Cardiac muscle cell (in vitro differentiated cells and primary cell): Measurements from ENCODE around the gene ARHGAP15. TPM values are rescaled to one million over a fixed set of nuclear protein-coding genes. Genes with fewer than 3 reads are reported as not detected.
A peak's percentile ranks its signal among the peaks of the same experiment; 100 is the strongest.

Experiments used
- DNase-seq, 2 donors: peaks; one replicate each; pipeline versions ENCODE4 v3.0.0 to v3.0.0-alpha.2; 2010 to 2017; ENCODE audit warnings: low read depth in 1 of 2, low spot score in 1 of 2
- H3K27ac ChIP-seq: fragments of 200-600 bp; sonication (generic); 2 replicates; pipeline ENCODE4 v1.5.1; 2016
- H3K27me3 ChIP-seq: fragments of 200-600 bp; sonication (generic); 2 replicates; pipeline ENCODE4 v1.6.0; 2016; ENCODE audit warnings: control low read depth
- H3K36me3 ChIP-seq: fragments of 200-600 bp; sonication (generic); 2 replicates; pipeline ENCODE4 v1.5.1; 2016; ENCODE audit warnings: control low read depth
- H3K4me1 ChIP-seq: fragments of 200-600 bp; sonication (generic); 2 replicates; pipeline ENCODE4 v1.8.1; 2017; ENCODE audit warnings: low read depth, mild to moderate bottlenecking, mixed run types
- H3K4me3 ChIP-seq: fragments of 200-600 bp; sonication (generic); 2 replicates; pipeline ENCODE4 v1.5.1; 2016; ENCODE audit warnings: mild to moderate bottlenecking
- H3K9me3 ChIP-seq: fragments of 200-600 bp; sonication (generic); 2 replicates; pipeline ENCODE4 v1.5.1; 2017; ENCODE audit warnings: low read depth, mild to moderate bottlenecking, control low read depth
- polyA plus RNA-seq: library from polyadenylated mRNA; unstranded; fragments of >200 nt; fragmentation: Nextera tagmentation; extraction: Ambion mirVana; gene quantifications from 2 replicates; pipeline ENCODE4 v1.2.1, GENCODE V29; 2016
- total RNA-seq: library from RNA; depleted of rRNA; stranded (reverse); fragments of >200 nt; gene quantifications from 2 replicates; pipeline ENCODE4 v1.2.3, GENCODE V29; 2016
- TF ChIP-seq, protein P1 (sequence below): IDR thresholded peaks from 2 replicates; pipeline ENCODE4 v1.5.1; 2012; ENCODE audit warnings: low read depth, mild to moderate bottlenecking, low read length

ARHGAP15 gene
- total and polyA plus RNA-seq, 2 experiments from 2014 or later, result not detected

DNA sequence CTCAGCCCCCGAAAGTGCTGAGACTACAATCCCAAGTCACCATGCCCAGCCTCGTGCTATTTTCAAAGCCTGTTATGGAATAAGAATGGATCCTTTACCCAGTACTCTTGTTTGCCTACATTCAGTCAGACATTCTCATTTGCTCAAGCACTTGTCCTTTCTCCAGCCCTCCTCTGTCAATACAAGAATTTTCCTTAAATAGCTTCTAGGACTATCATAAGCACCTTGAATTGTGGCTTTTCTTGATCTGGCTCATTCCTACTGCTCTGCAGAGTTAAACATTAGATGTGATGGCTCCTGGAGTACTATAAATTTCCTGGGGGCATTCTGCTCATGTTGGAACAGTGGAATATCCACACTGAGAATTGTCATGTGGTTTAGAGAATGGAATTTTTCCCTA lies 506.1 kb downstream of the ARHGAP15 start:
- Histone ChIP-seq H3K4me1 (peaks cover 15% of the 10 kb centered on the region), H3K9me3 (no peaks in the 10 kb centered on the region), H3K4me3 (no peak overlapping the region), H3K36me3 (no peaks in the 10 kb centered on the region), H3K27ac (no peak overlapping the region), H3K27me3 (no peaks in the 10 kb centered on the region)
- TF ChIP-seq, protein P1, sequence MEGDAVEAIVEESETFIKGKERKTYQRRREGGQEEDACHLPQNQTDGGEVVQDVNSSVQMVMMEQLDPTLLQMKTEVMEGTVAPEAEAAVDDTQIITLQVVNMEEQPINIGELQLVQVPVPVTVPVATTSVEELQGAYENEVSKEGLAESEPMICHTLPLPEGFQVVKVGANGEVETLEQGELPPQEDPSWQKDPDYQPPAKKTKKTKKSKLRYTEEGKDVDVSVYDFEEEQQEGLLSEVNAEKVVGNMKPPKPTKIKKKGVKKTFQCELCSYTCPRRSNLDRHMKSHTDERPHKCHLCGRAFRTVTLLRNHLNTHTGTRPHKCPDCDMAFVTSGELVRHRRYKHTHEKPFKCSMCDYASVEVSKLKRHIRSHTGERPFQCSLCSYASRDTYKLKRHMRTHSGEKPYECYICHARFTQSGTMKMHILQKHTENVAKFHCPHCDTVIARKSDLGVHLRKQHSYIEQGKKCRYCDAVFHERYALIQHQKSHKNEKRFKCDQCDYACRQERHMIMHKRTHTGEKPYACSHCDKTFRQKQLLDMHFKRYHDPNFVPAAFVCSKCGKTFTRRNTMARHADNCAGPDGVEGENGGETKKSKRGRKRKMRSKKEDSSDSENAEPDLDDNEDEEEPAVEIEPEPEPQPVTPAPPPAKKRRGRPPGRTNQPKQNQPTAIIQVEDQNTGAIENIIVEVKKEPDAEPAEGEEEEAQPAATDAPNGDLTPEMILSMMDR, result no peak
- peak in 1 of 2 donors; percentile 6 for DNase-seq

DNA sequence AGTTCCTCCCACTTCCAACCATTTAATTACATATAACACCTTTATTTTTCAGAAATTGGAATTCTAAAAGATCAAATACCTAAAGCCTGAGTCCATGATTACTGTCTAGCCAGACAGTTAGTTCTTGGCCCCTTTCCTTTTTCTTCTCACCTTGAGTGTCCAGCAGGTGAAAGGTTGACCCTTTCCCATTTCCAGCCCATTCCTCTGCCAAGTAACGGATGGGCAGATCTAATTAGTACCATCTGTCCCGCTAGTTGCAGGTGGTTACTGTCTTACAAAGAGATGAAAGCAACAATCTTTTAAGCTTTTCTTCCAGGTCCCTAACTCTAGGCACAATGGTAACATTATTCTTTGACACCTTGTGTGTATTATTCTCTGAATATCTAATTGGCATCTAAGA lies 506.7 kb downstream of the ARHGAP15 start:
- no peaks in the 10 kb centered on the region for H3K9me3 ChIP-seq
- no peaks in the 10 kb centered on the region for H3K36me3 ChIP-seq
- no peaks in the 10 kb centered on the region for H3K27me3 ChIP-seq
- peaks cover 15% of the 10 kb centered on the region for H3K4me1 ChIP-seq
- H3K4me3 ChIP-seq, result no peak overlapping the region
- no peak overlapping the region for H3K27ac ChIP-seq
- TF ChIP-seq, protein P1, result no peak
- DNase-seq, result no peak

DNA sequence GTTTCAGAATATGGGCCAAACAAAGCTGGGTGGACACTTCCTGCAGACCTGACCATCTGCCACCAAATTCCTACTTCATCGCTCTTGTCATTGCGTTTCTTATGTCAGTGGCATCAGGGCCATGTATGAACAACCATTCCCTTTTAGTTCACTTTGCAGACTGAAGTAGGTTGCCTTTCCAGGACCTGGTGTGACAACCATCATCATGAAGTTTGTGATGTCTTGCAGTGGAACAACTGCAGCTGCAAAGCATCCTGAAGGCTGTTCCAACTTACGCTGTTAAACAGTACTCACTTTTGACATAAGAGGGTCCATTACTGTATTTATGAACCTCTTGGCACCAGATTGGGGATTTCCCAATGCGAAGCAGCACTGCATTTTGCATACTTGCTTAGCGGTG lies 511.6 kb downstream of the ARHGAP15 start:
- H3K4me3 ChIP-seq, result no peak overlapping the region
- DNase-seq, result no peak
- no peaks in the 10 kb centered on the region for H3K4me1 ChIP-seq
- TF ChIP-seq, protein P1, result no peak
- no peak overlapping the region for H3K27ac ChIP-seq
- H3K9me3 ChIP-seq, result no peaks in the 10 kb centered on the region
- no peaks in the 10 kb centered on the region for H3K36me3 ChIP-seq
- H3K27me3 ChIP-seq, result no peaks in the 10 kb centered on the region

DNA sequence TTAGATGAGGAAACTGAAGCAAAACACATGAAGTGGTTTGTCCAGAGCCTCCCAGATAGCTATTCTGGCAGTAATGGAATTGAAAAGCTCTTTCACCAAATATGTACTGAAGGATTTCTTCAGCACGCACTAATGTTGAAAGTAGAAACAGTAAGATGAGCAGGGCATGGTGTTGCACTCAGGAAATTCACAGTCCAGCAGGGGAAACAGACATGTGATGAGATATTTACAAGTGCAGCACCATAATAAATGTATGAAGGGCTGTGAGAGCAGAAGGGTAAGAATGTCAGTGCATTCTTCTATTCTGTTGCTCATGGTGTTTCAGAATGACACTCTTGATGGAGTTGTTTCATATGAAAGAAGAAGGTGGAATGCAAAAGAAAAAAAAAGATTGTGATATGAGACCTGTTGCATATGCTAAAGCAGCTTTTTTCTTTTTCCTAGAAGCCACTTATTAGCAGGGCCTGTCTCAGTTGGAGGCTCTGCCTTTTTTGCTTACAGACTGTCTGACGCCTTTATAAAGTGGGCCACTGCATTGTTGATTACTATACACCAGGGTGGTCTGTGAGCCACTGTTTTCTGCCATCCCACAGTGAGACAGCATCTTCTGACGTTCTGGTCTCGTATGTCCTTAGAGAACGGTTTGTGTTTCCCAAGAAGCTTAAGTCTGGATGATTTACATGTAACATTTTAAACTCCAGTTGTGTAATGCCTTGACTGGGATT lies 516.9 kb downstream of the ARHGAP15 start:
- H3K9me3 ChIP-seq, result no peaks in the 10 kb centered on the region
- H3K36me3 ChIP-seq, result no peaks in the 10 kb centered on the region
- no peaks in the 10 kb centered on the region for H3K4me1 ChIP-seq
- no peak overlapping the region for H3K4me3 ChIP-seq
- no peak overlapping the region for H3K27ac ChIP-seq
- no peaks in the 10 kb centered on the region for H3K27me3 ChIP-seq
- TF ChIP-seq, protein P1, result no peak
- DNase-seq, result peak in 1 of 2 donors; percentile 37

DNA sequence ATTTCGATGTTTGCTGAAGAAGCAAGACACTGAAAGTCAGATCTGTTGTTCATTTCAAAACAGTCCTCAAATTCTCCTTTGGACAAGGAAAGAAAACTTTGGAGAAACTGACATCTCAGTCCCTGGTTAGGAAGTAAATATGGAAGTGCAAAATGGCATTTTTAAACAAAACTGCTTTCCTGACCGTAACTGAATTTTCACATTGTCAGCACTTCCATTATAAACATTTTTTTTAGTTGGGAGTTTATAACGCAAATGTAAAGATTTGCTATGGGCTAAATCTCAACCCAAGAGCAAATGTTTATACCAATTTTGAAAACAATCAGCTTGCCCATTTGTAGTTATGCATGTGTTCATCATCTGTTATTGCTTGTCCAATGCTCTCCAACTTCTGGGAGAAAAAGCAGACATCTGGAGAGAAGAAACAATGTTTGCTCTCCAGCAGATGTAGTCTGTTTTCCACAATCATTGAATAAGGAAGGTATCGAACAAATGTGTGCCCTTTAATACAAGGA lies 520.1 kb downstream of the ARHGAP15 start:
- H3K27ac ChIP-seq, result no peak overlapping the region
- DNase-seq, result no peak

More for the DNA sequence above, 520.1 kb downstream of the ARHGAP15 start:
- Histone ChIP-seq H3K4me3 (no peak overlapping the region), H3K27me3 (no peaks in the 10 kb centered on the region), H3K4me1 (no peaks in the 10 kb centered on the region), H3K9me3 (no peaks in the 10 kb centered on the region), H3K36me3 (no peaks in the 10 kb centered on the region)
- TF ChIP-seq, protein P1, result no peak
